Liver (tissue), 9 donors: ENCODE measurements around the gene SLAIN2. TPM values are rescaled to one million over a fixed set of nuclear protein-coding genes. Genes with fewer than 3 reads are reported as not detected.

Experiments
- DNase-seq: peaks from one replicate; pipeline ENCODE4 v3.0.0-alpha.2; 2017; ENCODE audit warnings: low spot score
- H3K27ac ChIP-seq, 2 donors: one replicate each; pipeline ENCODE4 v1.7.0; 2013; ENCODE audit warnings: inconsistent platforms in 2 of 2, low read length in 2 of 2, control low read depth in 1 of 2, low read depth in 1 of 2, mild to moderate bottlenecking in 1 of 2
- H3K27me3 ChIP-seq, 4 donors: one replicate each; pipeline versions ENCODE4 v1.6.1 to v1.7.0; 2013; ENCODE audit warnings: low read length in 3 of 4, inconsistent platforms in 1 of 4, mild to moderate bottlenecking in 1 of 4, moderate library complexity in 1 of 4; ENCODE audit not compliant: control insufficient read depth in 4 of 4, insufficient read depth in 4 of 4
- H3K36me3 ChIP-seq, 4 donors: one replicate each; pipeline versions ENCODE4 v1.6.1 to v1.7.0; 2013; ENCODE audit warnings: low read length in 3 of 4, mild to moderate bottlenecking in 3 of 4, low read depth in 1 of 4, moderate library complexity in 1 of 4; ENCODE audit not compliant: control insufficient read depth in 4 of 4, insufficient read depth in 3 of 4
- H3K4me1 ChIP-seq, 4 donors: one replicate each; pipeline versions ENCODE4 v1.6.1 to v1.7.0; 2013; ENCODE audit warnings: low read length in 3 of 4, mild to moderate bottlenecking in 3 of 4, moderate library complexity in 1 of 4; ENCODE audit not compliant: control insufficient read depth in 4 of 4, insufficient read depth in 4 of 4
- H3K4me3 ChIP-seq, 3 donors: one replicate each; pipeline versions ENCODE4 v1.6.1 to v1.7.0; 2013; ENCODE audit warnings: low read length in 3 of 3, control low read depth in 1 of 3, low read depth in 1 of 3, mild to moderate bottlenecking in 1 of 3
- H3K9ac ChIP-seq, 2 donors: one replicate each; pipeline ENCODE4 v1.7.0; 2013; ENCODE audit warnings: low read length in 2 of 2, mild to moderate bottlenecking in 2 of 2, moderate library complexity in 2 of 2, control low read depth in 1 of 2, low read depth in 1 of 2
- H3K9me3 ChIP-seq, 4 donors: one replicate each; pipeline versions ENCODE4 v1.6.1 to v1.7.0; 2013; ENCODE audit warnings: low read length in 3 of 4; ENCODE audit not compliant: control insufficient read depth in 4 of 4
- ATF3 ChIP-seq: IDR thresholded peaks from 2 replicates; pipeline ENCODE4 v1.6.1; 2016; ENCODE audit warnings: antibody characterized with exemption
- CTCF ChIP-seq: fragments of 150-350 bp; IDR thresholded peaks from 2 replicates; pipeline ENCODE4 v1.5.1; 2017; ENCODE audit warnings: improper control_type of control experiment, low read depth, low read length; ENCODE audit not compliant: missing input control
- EGR1 ChIP-seq, 2 donors: IDR thresholded peaks; 2 replicates each; pipeline ENCODE4 v1.6.1; 2016 to 2018; ENCODE audit warnings: antibody characterized with exemption in 2 of 2, low read depth in 2 of 2
- FOXA1 ChIP-seq: IDR thresholded peaks from 2 replicates; pipeline ENCODE4 v1.6.1; 2016; ENCODE audit warnings: antibody characterized with exemption
- FOXA2 ChIP-seq: IDR thresholded peaks from 2 replicates; pipeline ENCODE4 v1.6.1; 2016; ENCODE audit warnings: antibody characterized with exemption
- GABPA ChIP-seq, 2 donors: IDR thresholded peaks in 1 of 2; conservative IDR thresholded peaks in 1 of 2; 2 replicates each; pipeline ENCODE4 v1.6.1; 2016; ENCODE audit warnings: antibody characterized with exemption in 2 of 2, mild to moderate bottlenecking in 1 of 2, moderate library complexity in 1 of 2
- HNF4G ChIP-seq: IDR thresholded peaks from 2 replicates; pipeline ENCODE4 v1.6.1; 2016; ENCODE audit warnings: antibody characterized with exemption
- JUND ChIP-seq, 2 donors: IDR thresholded peaks; 2 replicates each; pipeline ENCODE4 v1.6.1; 2016; ENCODE audit warnings: antibody characterized with exemption in 2 of 2
- NR2F2 ChIP-seq: IDR thresholded peaks from 2 replicates; pipeline ENCODE4 v1.6.1; 2016; ENCODE audit warnings: antibody characterized with exemption
- RAD21 ChIP-seq, 2 donors: IDR thresholded peaks; 2 replicates each; pipeline ENCODE4 v1.6.1; 2016; ENCODE audit warnings: antibody characterized with exemption in 2 of 2, mild to moderate bottlenecking in 2 of 2
- RXRA ChIP-seq, 2 donors: IDR thresholded peaks; 2 replicates each; pipeline ENCODE4 v1.6.1; 2017 to 2018; ENCODE audit warnings: antibody characterized with exemption in 2 of 2, mild to moderate bottlenecking in 1 of 2
- SP1 ChIP-seq: IDR thresholded peaks from 2 replicates; pipeline ENCODE4 v1.6.1; 2018; ENCODE audit warnings: antibody characterized with exemption, mild to moderate bottlenecking
- TAF1 ChIP-seq: conservative IDR thresholded peaks from 2 replicates; pipeline ENCODE4 v1.6.1; 2016; ENCODE audit warnings: antibody characterized with exemption, mild to moderate bottlenecking
- YY1 ChIP-seq: IDR thresholded peaks from 2 replicates; pipeline ENCODE4 v1.6.1; 2016; ENCODE audit warnings: antibody characterized with exemption, mild to moderate bottlenecking
- ZBTB33 ChIP-seq: IDR thresholded peaks from 2 replicates; pipeline ENCODE4 v1.6.1; 2016; ENCODE audit warnings: antibody characterized with exemption
- WGBS: extraction: QIAGEN DNeasy Blood & Tissue Kit; methylation state at CpG from one replicate; pipeline ENCODE4 v1.1.7; 2013; 5-methylcytosine and 5-hydroxymethylcytosine counted together
- polyA plus RNA-seq, 2 donors: library from polyadenylated mRNA; stranded (reverse) in 1 of 2; unstranded in 1 of 2; fragments of 200-250 nt in 1 of 2; fragments of >200 nt in 1 of 2; fragmentation: Nextera tagmentation in 1 of 2; extraction: Ambion mirVana in 1 of 2; gene quantifications; one replicate each; pipeline versions ENCODE4 v1.2.1 to v1.2.3, GENCODE V29; 2013 to 2015
- total RNA-seq, 2 donors: library from RNA; depleted of rRNA; stranded (reverse); fragments of >200 nt; gene quantifications; one replicate each; pipeline ENCODE4 v1.2.3, GENCODE V29; 2014
- TF ChIP-seq, protein P1 (sequence below): IDR thresholded peaks from 2 replicates; pipeline ENCODE4 v1.6.1; 2016; ENCODE audit warnings: antibody characterized with exemption, mild to moderate bottlenecking
- TF ChIP-seq, protein P2 (sequence below): IDR thresholded peaks from 2 replicates; pipeline ENCODE4 v1.6.1; 2016; ENCODE audit warnings: antibody characterized with exemption
- donor health status: healthy.
- donor health status: healthy.
- donor health status: healthy.
- donor health status: healthy.
- donor health status: healthy.

SLAIN2 gene
- total and polyA plus RNA-seq, 4 donors = 12.1 to 32.5 (median 16.6) TPM

- DNase-seq = no peak
- 69% methylated on average over 1 of the region's 1 CpG for WGBS
- TF ChIP-seq GABPA (IDR thresholded peaks at IDR 0.05 in 1 of 2, conservative IDR thresholded peaks at IDR 0.05 in 1 of 2) (no peak), JUND (IDR thresholded peaks at IDR 0.05) (no peak), HNF4G (no peak), RXRA (IDR thresholded peaks at IDR 0.05) (no peak), ATF3 (no peak), NR2F2 (no peak), FOXA2 (no peak), ZBTB33 (no peak), YY1 (no peak), EGR1 (IDR thresholded peaks at IDR 0.05; ENCODE audit: low read depth in 2 of 2) (no peak), CTCF (no peak), RAD21 (IDR thresholded peaks at IDR 0.05) (no peak), SP1 (no peak), FOXA1 (no peak)
- TF ChIP-seq, protein P1, sequence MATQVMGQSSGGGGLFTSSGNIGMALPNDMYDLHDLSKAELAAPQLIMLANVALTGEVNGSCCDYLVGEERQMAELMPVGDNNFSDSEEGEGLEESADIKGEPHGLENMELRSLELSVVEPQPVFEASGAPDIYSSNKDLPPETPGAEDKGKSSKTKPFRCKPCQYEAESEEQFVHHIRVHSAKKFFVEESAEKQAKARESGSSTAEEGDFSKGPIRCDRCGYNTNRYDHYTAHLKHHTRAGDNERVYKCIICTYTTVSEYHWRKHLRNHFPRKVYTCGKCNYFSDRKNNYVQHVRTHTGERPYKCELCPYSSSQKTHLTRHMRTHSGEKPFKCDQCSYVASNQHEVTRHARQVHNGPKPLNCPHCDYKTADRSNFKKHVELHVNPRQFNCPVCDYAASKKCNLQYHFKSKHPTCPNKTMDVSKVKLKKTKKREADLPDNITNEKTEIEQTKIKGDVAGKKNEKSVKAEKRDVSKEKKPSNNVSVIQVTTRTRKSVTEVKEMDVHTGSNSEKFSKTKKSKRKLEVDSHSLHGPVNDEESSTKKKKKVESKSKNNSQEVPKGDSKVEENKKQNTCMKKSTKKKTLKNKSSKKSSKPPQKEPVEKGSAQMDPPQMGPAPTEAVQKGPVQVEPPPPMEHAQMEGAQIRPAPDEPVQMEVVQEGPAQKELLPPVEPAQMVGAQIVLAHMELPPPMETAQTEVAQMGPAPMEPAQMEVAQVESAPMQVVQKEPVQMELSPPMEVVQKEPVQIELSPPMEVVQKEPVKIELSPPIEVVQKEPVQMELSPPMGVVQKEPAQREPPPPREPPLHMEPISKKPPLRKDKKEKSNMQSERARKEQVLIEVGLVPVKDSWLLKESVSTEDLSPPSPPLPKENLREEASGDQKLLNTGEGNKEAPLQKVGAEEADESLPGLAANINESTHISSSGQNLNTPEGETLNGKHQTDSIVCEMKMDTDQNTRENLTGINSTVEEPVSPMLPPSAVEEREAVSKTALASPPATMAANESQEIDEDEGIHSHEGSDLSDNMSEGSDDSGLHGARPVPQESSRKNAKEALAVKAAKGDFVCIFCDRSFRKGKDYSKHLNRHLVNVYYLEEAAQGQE = no peak
- TF ChIP-seq, protein P2, sequence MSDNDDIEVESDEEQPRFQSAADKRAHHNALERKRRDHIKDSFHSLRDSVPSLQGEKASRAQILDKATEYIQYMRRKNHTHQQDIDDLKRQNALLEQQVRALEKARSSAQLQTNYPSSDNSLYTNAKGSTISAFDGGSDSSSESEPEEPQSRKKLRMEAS = no peak
- Histone ChIP-seq H3K9ac (no peak overlapping the region), H3K4me1 (no peaks in the 10 kb centered on the region), H3K27me3 (no peaks in the 10 kb centered on the region), H3K36me3 (peaks cover 0 to 18% (median 14%) of the 10 kb centered on the region in 4 donors), H3K27ac (no peak overlapping the region), H3K4me3 (no peak overlapping the region), H3K9me3 (peaks cover 0 to 4% (median under 1%) of the 10 kb centered on the region in 4 donors)
Measured at GRCh38 chr4:48396043-48396442, 54.7 kb downstream of the SLAIN2 start.

DNA sequence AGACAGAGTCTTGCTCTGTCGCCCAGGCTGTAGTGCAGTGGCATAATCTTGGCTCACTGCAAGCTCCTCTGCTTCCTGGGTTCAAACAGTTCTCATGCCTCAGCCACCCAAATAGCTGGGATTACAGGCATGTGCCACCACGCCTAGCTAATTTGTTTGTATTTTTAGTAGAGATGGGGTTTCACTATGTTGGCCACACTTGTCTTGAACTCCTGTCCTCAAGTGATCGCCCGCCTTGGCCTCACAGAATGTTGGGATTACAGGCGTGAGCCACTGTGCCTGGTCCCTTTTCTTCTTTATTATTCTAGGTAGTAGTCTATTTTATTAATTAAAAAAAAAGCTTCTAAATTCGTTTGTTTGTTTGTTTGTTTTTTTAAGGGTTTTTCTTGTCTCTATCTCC is 59.1 kb downstream of the SLAIN2 start:
- WGBS = 94% methylated on average over 6 of the region's 6 CpGs
- no peak for TF ChIP-seq JUND (IDR thresholded peaks at IDR 0.05)
- no peak for TF ChIP-seq RAD21 (IDR thresholded peaks at IDR 0.05)
- no peak for TF ChIP-seq TAF1
- TF ChIP-seq NR2F2 = no peak
- TF ChIP-seq HNF4G = no peak
- TF ChIP-seq ATF3 = no peak
- TF ChIP-seq, protein P1 = no peak
- TF ChIP-seq GABPA (IDR thresholded peaks at IDR 0.05 in 1 of 2, conservative IDR thresholded peaks at IDR 0.05 in 1 of 2) = no peak
- TF ChIP-seq FOXA2 = no peak
- no peak for TF ChIP-seq CTCF
- TF ChIP-seq SP1 = no peak

More for the DNA sequence above, 59.1 kb downstream of the SLAIN2 start:
- no peak for DNase-seq
- Histone ChIP-seq H3K9ac (no peak overlapping the region), H3K9me3 (peaks cover 0 to 4% (median under 1%) of the 10 kb centered on the region in 4 donors), H3K4me3 (no peak overlapping the region), H3K36me3 (peaks cover 2 to 15% (median 11%) of the 10 kb centered on the region in 4 donors), H3K4me1 (no peaks in the 10 kb centered on the region), H3K27ac (no peak overlapping the region), H3K27me3 (no peaks in the 10 kb centered on the region)
